Activated CD8-positive, alpha-beta memory T cell treated with anti-CD3 and anti-CD28 coated beads, Interleukin-2, amount 50 U/mL, for 48 hours (primary cell): Measurements from ENCODE around the gene SASS6.

Source experiments
- DNase-seq: peaks from one replicate; pipeline ENCODE4 v3.0.0-alpha.2; 2020

SASS6 gene

GRCh38 chr1:100038660-100039287, 94.0 kb downstream of the SASS6 start:
- peak; percentile 88 for DNase-seq

- peak; percentile 94 for DNase-seq
These were observed 94.6 kb downstream of the SASS6 start for GRCh38 chr1:100037927-100038659.

- no peak for DNase-seq
These were observed 95.1 kb downstream of the SASS6 start for GRCh38 chr1:100037656-100037926.

GRCh38 chr1:100036718-100037655, 95.7 kb downstream of the SASS6 start:
- no peak for DNase-seq

GRCh38 chr1:100035214-100035613, 97.5 kb downstream of the SASS6 start:
- DNase-seq, result no peak

GRCh38 chr1:100034470-100034869, 98.3 kb downstream of the SASS6 start:
- no peak for DNase-seq
